ENCODE measurements around the gene XRRA1.

Gene XRRA1

GRCh38 chr11:74819400-74819799 is 129.5 kb downstream of the XRRA1 start:
- TF ChIP-seq, protein P1, sequence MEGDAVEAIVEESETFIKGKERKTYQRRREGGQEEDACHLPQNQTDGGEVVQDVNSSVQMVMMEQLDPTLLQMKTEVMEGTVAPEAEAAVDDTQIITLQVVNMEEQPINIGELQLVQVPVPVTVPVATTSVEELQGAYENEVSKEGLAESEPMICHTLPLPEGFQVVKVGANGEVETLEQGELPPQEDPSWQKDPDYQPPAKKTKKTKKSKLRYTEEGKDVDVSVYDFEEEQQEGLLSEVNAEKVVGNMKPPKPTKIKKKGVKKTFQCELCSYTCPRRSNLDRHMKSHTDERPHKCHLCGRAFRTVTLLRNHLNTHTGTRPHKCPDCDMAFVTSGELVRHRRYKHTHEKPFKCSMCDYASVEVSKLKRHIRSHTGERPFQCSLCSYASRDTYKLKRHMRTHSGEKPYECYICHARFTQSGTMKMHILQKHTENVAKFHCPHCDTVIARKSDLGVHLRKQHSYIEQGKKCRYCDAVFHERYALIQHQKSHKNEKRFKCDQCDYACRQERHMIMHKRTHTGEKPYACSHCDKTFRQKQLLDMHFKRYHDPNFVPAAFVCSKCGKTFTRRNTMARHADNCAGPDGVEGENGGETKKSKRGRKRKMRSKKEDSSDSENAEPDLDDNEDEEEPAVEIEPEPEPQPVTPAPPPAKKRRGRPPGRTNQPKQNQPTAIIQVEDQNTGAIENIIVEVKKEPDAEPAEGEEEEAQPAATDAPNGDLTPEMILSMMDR (IDR thresholded peaks at IDR 0.05), result no peak
- DNase-seq (ENCODE audit: low spot score), result no peak
- no peak overlapping the region for H3K4me3 ChIP-seq
- peak overlapping the region in 1 of 2 donors; percentile 12 for H3K27ac ChIP-seq

DNA sequence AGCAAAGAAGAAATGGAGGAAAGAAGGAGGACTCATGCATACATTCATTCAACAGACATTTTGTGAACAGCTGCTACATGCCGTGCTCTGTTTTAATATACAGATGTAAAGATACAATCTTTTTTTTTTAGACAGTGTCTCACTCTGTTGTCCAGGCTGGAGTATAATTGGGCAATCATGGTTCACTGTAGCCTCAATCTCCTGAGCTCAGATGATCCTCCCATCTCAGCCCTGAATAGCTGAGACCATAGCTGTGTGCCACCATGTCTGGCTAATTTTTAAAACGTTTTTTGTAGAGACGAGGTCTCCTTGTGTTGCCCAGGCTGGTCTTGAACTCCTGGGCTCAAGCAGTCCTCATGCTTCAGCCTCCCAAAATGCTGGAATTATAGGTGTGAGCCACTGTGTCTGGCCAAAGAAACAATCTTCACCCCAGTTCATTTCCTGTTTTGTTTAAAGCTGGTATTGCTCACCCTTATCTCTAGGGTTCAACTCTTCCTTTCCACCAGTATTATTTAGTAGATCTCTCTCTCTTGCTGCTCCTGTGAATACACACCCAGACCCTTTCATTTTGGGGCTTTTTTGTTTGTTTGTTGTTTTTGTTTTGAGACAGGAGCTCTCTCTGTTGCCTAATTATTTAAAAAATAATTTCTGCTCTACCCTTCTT is 130.5 kb downstream of the XRRA1 start:
- TF ChIP-seq, protein P1 (IDR thresholded peaks at IDR 0.05), result no peak
- no peak overlapping the region for H3K4me3 ChIP-seq
- no peak overlapping the region for H3K27ac ChIP-seq
- DNase-seq (ENCODE audit: low spot score), result no peak

DNA sequence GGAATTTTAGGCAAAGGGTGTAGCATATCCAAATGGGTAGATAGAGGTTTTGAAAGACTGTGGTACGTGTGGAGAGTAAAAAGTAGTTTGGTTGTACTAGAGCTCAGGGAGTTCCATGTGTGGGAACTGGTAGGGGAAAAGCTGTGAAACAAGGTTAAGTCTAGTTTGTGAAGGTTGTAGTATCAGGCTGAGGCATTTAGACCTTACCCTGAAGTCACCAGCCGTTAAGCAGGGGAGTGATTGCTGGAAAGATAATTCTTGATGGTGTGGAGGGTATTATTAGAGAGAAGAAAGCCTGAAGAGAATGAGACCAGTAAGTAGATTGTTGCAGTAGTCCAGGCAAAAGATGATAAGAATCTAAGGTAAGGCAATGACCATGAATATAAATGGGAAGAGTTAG is 132.2 kb downstream of the XRRA1 start:
- Histone ChIP-seq H3K4me3 (no peak overlapping the region), H3K27ac (no peak overlapping the region)
- no peak for DNase-seq (ENCODE audit: low spot score)
- TF ChIP-seq, protein P1 (IDR thresholded peaks at IDR 0.05), result no peak

DNA sequence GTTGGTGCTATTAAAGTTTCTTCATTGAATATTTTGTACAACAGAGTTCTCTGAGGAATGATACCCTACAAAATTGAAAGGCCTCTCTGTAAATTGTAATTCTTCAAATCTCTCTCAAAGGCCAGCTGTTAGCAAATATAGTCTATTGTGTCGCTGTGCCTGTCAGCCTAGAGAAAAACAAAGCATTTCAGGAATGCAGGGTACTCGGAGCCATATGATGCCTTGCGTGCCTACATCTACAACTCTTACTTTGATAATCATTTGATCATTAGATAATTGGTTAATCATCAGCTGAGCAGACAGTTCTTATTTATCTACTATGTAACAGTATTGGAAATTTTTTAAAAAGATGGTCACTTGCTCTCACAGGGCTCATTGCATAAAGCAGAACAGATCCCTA is 132.9 kb downstream of the XRRA1 start:
- no peak overlapping the region for H3K4me3 ChIP-seq
- no peak overlapping the region for H3K27ac ChIP-seq
- no peak for DNase-seq (ENCODE audit: low spot score)
- TF ChIP-seq, protein P1 (IDR thresholded peaks at IDR 0.05), result no peak

GRCh38 chr11:74809801-74810200 is 139.1 kb downstream of the XRRA1 start:
- H3K4me3 ChIP-seq, result no peak overlapping the region
- no peak for DNase-seq (ENCODE audit: low spot score)
- TF ChIP-seq, protein P1 (IDR thresholded peaks at IDR 0.05), result no peak
- H3K27ac ChIP-seq, result no peak overlapping the region

- TF ChIP-seq, protein P1 (IDR thresholded peaks at IDR 0.05), result no peak
- no peak for DNase-seq (ENCODE audit: low spot score)
- H3K4me3 ChIP-seq, result no peak overlapping the region
- no peak overlapping the region for H3K27ac ChIP-seq
Observed at GRCh38 chr11:74806267-74806666, 142.6 kb downstream of the XRRA1 start.

DNA sequence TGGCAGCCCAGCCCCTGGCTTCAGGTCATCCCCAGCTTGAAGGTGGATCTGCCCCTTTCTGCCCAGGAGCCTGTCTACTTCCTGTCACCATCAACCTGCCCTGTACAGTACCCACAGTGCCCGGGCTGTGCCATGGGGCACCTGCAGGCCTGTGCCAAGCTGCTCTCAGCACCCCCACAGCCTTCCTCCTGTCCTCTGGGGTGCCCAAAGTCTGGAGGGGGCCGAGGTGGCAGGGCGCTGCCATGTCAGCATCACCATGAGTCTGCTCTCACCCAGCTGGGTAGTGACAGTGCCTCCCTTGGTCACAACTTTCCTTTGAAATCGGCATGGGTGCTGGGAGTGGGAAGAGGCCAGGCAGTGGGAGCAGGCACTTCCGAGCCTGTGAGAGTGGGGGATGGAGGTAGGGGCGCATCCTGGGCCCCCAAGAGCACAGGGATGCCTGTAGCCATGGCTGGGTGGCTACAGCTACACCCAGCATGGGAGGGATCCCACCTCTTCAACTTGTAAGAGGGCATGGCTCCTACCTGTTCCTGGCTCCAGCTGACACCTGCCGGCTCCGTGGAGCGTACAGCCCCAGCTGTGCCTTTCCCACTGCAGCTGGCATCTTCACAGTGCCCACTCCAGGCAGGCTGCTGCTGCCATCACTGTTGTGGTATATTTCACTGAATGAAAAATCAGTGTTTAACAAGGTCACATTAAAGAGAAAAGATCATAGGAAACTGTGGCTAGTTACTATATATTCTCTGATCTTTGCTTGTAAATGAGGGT is 157.4 kb downstream of the XRRA1 start:
- no peak for DNase-seq (ENCODE audit: low spot score)
- TF ChIP-seq, protein P1 (IDR thresholded peaks at IDR 0.05), result no peak
- H3K27ac ChIP-seq, result no peak overlapping the region
- no peak overlapping the region for H3K4me3 ChIP-seq

All from coronary artery (tissue), 2 donors.